ENCODE data around the gene IDI1.
"Not testable (repeated sequence)": the region's sequence is repeated elsewhere in the genome, so short reads cannot be mapped to it uniquely, and the experiment has no call there.

IDI1 gene

DNA sequence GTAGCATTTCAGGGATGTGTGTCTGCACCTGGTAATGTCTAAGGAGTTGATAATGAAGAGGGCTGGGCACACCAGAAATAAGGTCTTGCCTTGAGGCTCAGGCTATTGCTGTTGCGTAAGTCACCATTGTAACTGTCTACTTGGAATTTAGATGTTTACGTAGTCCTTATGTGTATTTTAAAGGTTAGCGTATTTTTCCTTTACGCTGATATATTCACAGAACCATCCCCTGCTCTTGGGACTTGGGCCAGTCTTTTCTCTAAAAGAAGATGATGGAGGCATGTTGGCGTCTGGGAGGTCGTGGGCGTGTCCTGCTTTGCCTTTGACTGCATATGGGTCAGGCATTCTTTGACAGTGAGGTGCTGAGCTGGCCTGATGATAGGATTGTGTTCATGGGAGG lies 22.0 kb upstream of the IDI1 start:
- no peak overlapping the region for H2BK15ac ChIP-seq (replicated peaks; ENCODE audit: low read depth)

DNA sequence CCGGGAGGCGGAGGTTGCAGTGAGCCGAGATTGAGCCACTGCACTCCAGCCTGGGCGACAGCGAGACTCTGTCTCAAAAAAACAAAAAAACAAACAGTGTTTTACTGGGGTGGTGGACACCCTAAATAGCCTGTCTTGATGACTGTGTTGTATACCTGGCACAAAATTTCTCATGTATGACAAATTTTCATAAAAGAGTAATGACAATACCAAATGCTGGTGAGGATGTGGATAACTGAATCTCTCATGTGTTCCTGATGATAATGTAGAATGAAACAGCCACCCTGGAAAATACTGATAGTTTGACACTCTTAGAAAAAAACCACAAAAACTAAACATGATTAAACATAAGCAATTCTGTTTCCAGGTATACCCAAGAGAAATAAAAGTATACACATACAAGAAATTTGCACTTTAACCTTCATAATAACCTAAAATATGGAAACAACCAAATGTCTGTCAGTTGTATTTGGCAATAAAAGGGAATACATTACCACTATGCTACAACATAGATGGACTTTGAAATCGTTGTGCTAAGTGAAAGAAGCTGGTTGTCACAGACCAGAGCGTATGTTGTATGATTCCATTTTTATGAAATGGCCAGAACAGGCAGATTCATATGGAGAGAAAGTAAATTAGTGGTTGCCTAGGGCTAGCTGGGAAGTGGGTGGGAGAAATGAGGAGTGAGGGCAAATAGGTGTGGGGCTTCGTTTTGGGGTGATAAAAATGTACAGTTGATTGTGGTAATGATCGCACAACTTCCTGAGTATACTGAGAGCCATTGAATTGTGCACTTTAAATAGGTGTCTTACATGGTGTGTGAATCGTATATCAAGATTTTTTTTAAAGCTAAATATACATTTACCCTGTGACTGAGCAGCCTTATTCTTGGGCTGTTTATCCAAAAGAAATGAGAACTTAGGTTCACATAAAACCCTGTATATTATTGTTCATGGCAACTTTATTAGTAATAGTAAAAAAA lies 19.8 kb upstream of the IDI1 start:
- H4K5ac ChIP-seq (ENCODE audit: low read length): no peak overlapping the region
- H3K9ac ChIP-seq (ENCODE audit: low read length): no peak overlapping the region
- no peak overlapping the region for H2BK120ac ChIP-seq (ENCODE audit: low read depth, low read length)
- H3K56ac ChIP-seq (ENCODE audit: low read length): no peak overlapping the region
- no peak overlapping the region for H3K4me2 ChIP-seq (ENCODE audit: low read length)
- DNase-seq: no peak
- no peak overlapping the region for H3K18ac ChIP-seq (ENCODE audit: low read length)
- no peak overlapping the region for H2AK5ac ChIP-seq (ENCODE audit: low read length)
- no peak overlapping the region for H3K4ac ChIP-seq (ENCODE audit: low read depth, low read length)
- H3K4me1 ChIP-seq (ENCODE audit: control insufficient read depth, low read depth, low read length): no peaks in the 10 kb centered on the region
- no peak overlapping the region for H2BK15ac ChIP-seq (replicated peaks; ENCODE audit: low read depth)
- no peak overlapping the region for H3K23ac ChIP-seq (ENCODE audit: low read length)
- no peak overlapping the region for H3K4me3 ChIP-seq (ENCODE audit: low read length)
- no peak overlapping the region for H3K27ac ChIP-seq (ENCODE audit: low read depth, low read length)
- no peaks in the 10 kb centered on the region for H3K79me1 ChIP-seq (ENCODE audit: low read length)
- no peaks in the 10 kb centered on the region for H3K36me3 ChIP-seq (ENCODE audit: control insufficient read depth, insufficient read depth, low read length)
- no peak overlapping the region for H2BK5ac ChIP-seq (ENCODE audit: low read length)
- no CpG with 5 or more reads among the region's 10 CpGs for WGBS (ENCODE audit: extremely low coverage, insufficient coverage, low lambda C conversion rate)
- H3K27me3 ChIP-seq (ENCODE audit: insufficient read depth, low read length, poor library complexity): no peaks in the 10 kb centered on the region
- H3K79me2 ChIP-seq (ENCODE audit: control insufficient read depth, insufficient read depth, low read length): no peaks in the 10 kb centered on the region
- H4K8ac ChIP-seq (ENCODE audit: low read depth, low read length): no peak overlapping the region

More for the DNA sequence above, 22.0 kb upstream of the IDI1 start:
- Histone ChIP-seq H3K36me3 (ENCODE audit: control insufficient read depth, insufficient read depth, low read length) (no peaks in the 10 kb centered on the region), H2BK120ac (ENCODE audit: low read depth, low read length) (no peak overlapping the region), H3K4me1 (ENCODE audit: control insufficient read depth, low read depth, low read length) (no peaks in the 10 kb centered on the region), H3K79me1 (ENCODE audit: low read length) (no peaks in the 10 kb centered on the region), H3K4ac (ENCODE audit: low read depth, low read length) (no peak overlapping the region), H3K27me3 (ENCODE audit: insufficient read depth, low read length, poor library complexity) (no peaks in the 10 kb centered on the region), H3K56ac (ENCODE audit: low read length) (no peak overlapping the region), H4K8ac (ENCODE audit: low read depth, low read length) (no peak overlapping the region), H3K4me3 (ENCODE audit: low read length) (no peak overlapping the region), H2BK5ac (ENCODE audit: low read length) (no peak overlapping the region), H3K79me2 (ENCODE audit: control insufficient read depth, insufficient read depth, low read length) (no peaks in the 10 kb centered on the region), H3K4me2 (ENCODE audit: low read length) (no peak overlapping the region), H3K9ac (ENCODE audit: low read length) (no peak overlapping the region), H3K27ac (ENCODE audit: low read depth, low read length) (no peak overlapping the region), H3K23ac (ENCODE audit: low read length) (no peak overlapping the region), H4K5ac (ENCODE audit: low read length) (no peak overlapping the region), H2AK5ac (ENCODE audit: low read length) (no peak overlapping the region), H3K18ac (ENCODE audit: low read length) (no peak overlapping the region)
- no CpG with 5 or more reads among the region's 7 CpGs for WGBS (ENCODE audit: extremely low coverage, insufficient coverage, low lambda C conversion rate)
- DNase-seq: peak; percentile 91

DNA sequence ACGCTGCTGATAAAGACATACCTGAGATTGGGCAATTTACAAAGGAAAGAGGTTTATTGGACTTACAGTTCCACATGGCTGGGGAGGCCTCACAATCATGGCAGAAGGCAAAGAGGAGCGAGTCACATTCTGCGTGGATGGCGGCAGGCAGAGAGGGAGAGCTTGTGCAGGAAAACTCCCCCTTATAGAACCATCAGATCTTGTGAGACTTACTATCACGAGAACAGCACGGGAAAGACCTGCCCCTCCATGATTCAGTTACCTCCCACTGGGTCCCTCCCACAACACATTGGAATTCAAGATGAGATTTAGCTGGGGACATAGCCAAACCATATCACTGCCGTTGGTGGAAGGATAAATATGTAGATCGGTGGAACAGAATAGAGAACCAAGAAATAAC lies 17.8 kb upstream of the IDI1 start:
- H3K56ac ChIP-seq (ENCODE audit: low read length); H4K5ac ChIP-seq (ENCODE audit: low read length); H3K9ac ChIP-seq (ENCODE audit: low read length); H2BK120ac ChIP-seq (ENCODE audit: low read depth, low read length); H4K8ac ChIP-seq (ENCODE audit: low read depth, low read length); H3K4me2 ChIP-seq (ENCODE audit: low read length); H2BK5ac ChIP-seq (ENCODE audit: low read length); H3K27ac ChIP-seq (ENCODE audit: low read depth, low read length); H3K4ac ChIP-seq (ENCODE audit: low read depth, low read length); H3K4me1 ChIP-seq (ENCODE audit: control insufficient read depth, low read depth, low read length); H2BK15ac ChIP-seq (replicated peaks; ENCODE audit: low read depth); H3K18ac ChIP-seq (ENCODE audit: low read length); H2AK5ac ChIP-seq (ENCODE audit: low read length); H3K4me3 ChIP-seq (ENCODE audit: low read length); H3K79me1 ChIP-seq (ENCODE audit: low read length); H3K79me2 ChIP-seq (ENCODE audit: control insufficient read depth, insufficient read depth, low read length); H3K27me3 ChIP-seq (ENCODE audit: insufficient read depth, low read length, poor library complexity); DNase-seq; H3K23ac ChIP-seq (ENCODE audit: low read length); H3K36me3 ChIP-seq (ENCODE audit: control insufficient read depth, insufficient read depth, low read length): not testable (repeated sequence)
- no CpG with 5 or more reads among the region's 8 CpGs for WGBS (ENCODE audit: extremely low coverage, insufficient coverage, low lambda C conversion rate)

DNA sequence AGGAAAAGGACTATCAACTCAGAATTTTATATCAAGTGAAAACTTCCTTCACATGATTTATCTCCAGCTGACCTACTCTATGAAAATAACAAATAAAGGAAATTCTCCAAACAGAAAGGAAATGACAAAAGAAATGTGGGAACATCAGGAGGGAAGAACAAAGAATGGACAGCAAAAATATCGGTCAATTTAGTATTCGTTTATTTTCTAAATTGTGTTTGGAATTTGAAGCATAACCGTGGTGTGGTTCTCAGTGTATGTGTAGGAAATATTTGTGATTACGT lies 16.0 kb upstream of the IDI1 start:
- Histone ChIP-seq H3K79me2 (ENCODE audit: control insufficient read depth, insufficient read depth, low read length) (peaks cover 11% of the 10 kb centered on the region), H3K27me3 (ENCODE audit: insufficient read depth, low read length, poor library complexity) (no peaks in the 10 kb centered on the region), H3K4me1 (ENCODE audit: control insufficient read depth, low read depth, low read length) (no peaks in the 10 kb centered on the region), H2BK120ac (ENCODE audit: low read depth, low read length) (no peak overlapping the region), H4K5ac (ENCODE audit: low read length) (no peak overlapping the region), H4K8ac (ENCODE audit: low read depth, low read length) (no peak overlapping the region), H3K36me3 (ENCODE audit: control insufficient read depth, insufficient read depth, low read length) (no peaks in the 10 kb centered on the region), H2BK5ac (ENCODE audit: low read length) (no peak overlapping the region), H3K4me3 (ENCODE audit: low read length) (no peak overlapping the region), H2AK5ac (ENCODE audit: low read length) (no peak overlapping the region), H3K9ac (ENCODE audit: low read length) (no peak overlapping the region), H3K4me2 (ENCODE audit: low read length) (no peak overlapping the region), H3K56ac (ENCODE audit: low read length) (no peak overlapping the region), H3K4ac (ENCODE audit: low read depth, low read length) (no peak overlapping the region), H3K18ac (ENCODE audit: low read length) (no peak overlapping the region), H2BK15ac (replicated peaks; ENCODE audit: low read depth) (no peak overlapping the region), H3K27ac (ENCODE audit: low read depth, low read length) (no peak overlapping the region), H3K79me1 (ENCODE audit: low read length) (peaks cover 9% of the 10 kb centered on the region), H3K23ac (ENCODE audit: low read length) (no peak overlapping the region)
- WGBS (ENCODE audit: extremely low coverage, insufficient coverage, low lambda C conversion rate): 100% methylated on average over 3 of the region's 4 CpGs
- no peak for DNase-seq

DNA sequence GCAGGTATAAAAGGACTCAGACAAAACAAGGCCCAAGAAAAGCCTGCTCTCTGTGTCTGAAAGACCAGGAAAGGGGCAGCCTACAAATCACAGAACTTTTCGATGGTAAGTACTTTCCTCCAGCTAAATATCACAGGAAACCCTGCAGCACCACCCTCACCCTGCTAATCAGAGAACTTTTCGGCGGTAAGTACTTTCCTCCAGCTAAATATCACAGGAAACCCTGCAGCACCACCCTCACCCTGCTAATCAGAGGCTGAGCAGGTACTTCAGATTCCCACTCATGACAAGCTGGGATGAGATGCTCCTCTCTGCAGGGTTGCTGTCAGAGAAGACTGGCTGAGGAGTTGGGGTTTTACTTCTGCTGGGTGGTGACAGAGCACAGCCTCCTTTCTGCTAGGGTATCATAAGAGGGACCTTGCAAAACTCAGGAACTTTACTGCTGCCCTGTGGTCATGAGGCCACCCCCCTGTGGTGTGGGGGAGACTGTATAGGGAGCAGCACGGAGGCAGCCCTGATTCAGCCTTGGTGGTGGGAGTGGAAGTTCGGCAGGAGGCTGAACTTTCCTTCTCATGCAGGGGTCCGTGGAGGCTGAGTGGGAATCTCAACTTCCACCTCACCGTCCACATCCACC lies 14.4 kb upstream of the IDI1 start:
- H2BK120ac ChIP-seq (ENCODE audit: low read depth, low read length): no peak overlapping the region
- no peak overlapping the region for H3K56ac ChIP-seq (ENCODE audit: low read length)
- H3K79me1 ChIP-seq (ENCODE audit: low read length): peaks cover 10% of the 10 kb centered on the region
- no peaks in the 10 kb centered on the region for H3K27me3 ChIP-seq (ENCODE audit: insufficient read depth, low read length, poor library complexity)
- no peaks in the 10 kb centered on the region for H3K36me3 ChIP-seq (ENCODE audit: control insufficient read depth, insufficient read depth, low read length)
- no peak overlapping the region for H3K4ac ChIP-seq (ENCODE audit: low read depth, low read length)
- peaks cover 13% of the 10 kb centered on the region for H3K79me2 ChIP-seq (ENCODE audit: control insufficient read depth, insufficient read depth, low read length)
- no peak overlapping the region for H3K4me2 ChIP-seq (ENCODE audit: low read length)
- H3K4me3 ChIP-seq (ENCODE audit: low read length): no peak overlapping the region
- no peak overlapping the region for H3K18ac ChIP-seq (ENCODE audit: low read length)
- H4K5ac ChIP-seq (ENCODE audit: low read length): no peak overlapping the region
- DNase-seq: no peak
- no peak overlapping the region for H2BK15ac ChIP-seq (replicated peaks; ENCODE audit: low read depth)
- H3K9ac ChIP-seq (ENCODE audit: low read length): no peak overlapping the region
- no peak overlapping the region for H3K23ac ChIP-seq (ENCODE audit: low read length)
- H4K8ac ChIP-seq (ENCODE audit: low read depth, low read length): no peak overlapping the region
- WGBS (ENCODE audit: extremely low coverage, insufficient coverage, low lambda C conversion rate): no CpG with 5 or more reads among the region's 7 CpGs
- H3K4me1 ChIP-seq (ENCODE audit: control insufficient read depth, low read depth, low read length): no peaks in the 10 kb centered on the region
- H2AK5ac ChIP-seq (ENCODE audit: low read length): no peak overlapping the region
- H2BK5ac ChIP-seq (ENCODE audit: low read length): no peak overlapping the region
- no peak overlapping the region for H3K27ac ChIP-seq (ENCODE audit: low read depth, low read length)
